GM03348 (cell line): ENCODE results near the gene LSR.
"Not testable (repeated sequence)": the region's sequence is repeated elsewhere in the genome, so short reads cannot be mapped to it uniquely, and the experiment has no call there.

Source experiments
- DNase-seq: peaks from one replicate; pipeline ENCODE4 v3.0.0; 2012; ENCODE audit warnings: low spot score

LSR gene

GRCh38 chr19:35267818-35268535, 19.2 kb downstream of the LSR start:
- DNase-seq, result peak; percentile 100

GRCh38 chr19:35268536-35269437, 20.0 kb downstream of the LSR start, which contains the start of gene USF2:
TSS of gene USF2 (plus strand) at chr19:35268962. CDS start at chr19:35269102, 140 bp downstream.
- peak; percentile 86 for DNase-seq

- peak; percentile 86 for DNase-seq
These were observed 20.8 kb downstream of the LSR start for GRCh38 chr19:35269438-35270117.

GRCh38 chr19:35270381-35270811, 21.6 kb downstream of the LSR start:
- no peak for DNase-seq

GRCh38 chr19:35271546-35271945, 22.7 kb downstream of the LSR start:
- DNase-seq, result no peak

- DNase-seq, result no peak
These were observed 23.4 kb downstream of the LSR start for GRCh38 chr19:35272122-35272719.

- DNase-seq, result no peak
These were observed 24.3 kb downstream of the LSR start for GRCh38 chr19:35272954-35273649.

- no peak for DNase-seq
These were observed 25.0 kb downstream of the LSR start for GRCh38 chr19:35273686-35274259.

GRCh38 chr19:35274323-35274722, 25.5 kb downstream of the LSR start:
- DNase-seq, result no peak

GRCh38 chr19:35276706-35277281, 28.0 kb downstream of the LSR start:
- DNase-seq, result no peak

GRCh38 chr19:35278578-35279284, 29.9 kb downstream of the LSR start:
- DNase-seq, result no peak

GRCh38 chr19:35279374-35279773, 30.6 kb downstream of the LSR start:
- DNase-seq, result no peak

- DNase-seq, result no peak
These were observed 31.4 kb downstream of the LSR start for GRCh38 chr19:35279985-35280821.

GRCh38 chr19:35281303-35281702, 32.5 kb downstream of the LSR start:
- no peak for DNase-seq

GRCh38 chr19:35284153-35285094, 35.6 kb downstream of the LSR start:
- no peak for DNase-seq

- DNase-seq, result no peak
These were observed 36.3 kb downstream of the LSR start for GRCh38 chr19:35285095-35285449.

GRCh38 chr19:35285465-35285864, 36.7 kb downstream of the LSR start:
- not testable (repeated sequence) for DNase-seq

GRCh38 chr19:35286101-35286500, 37.3 kb downstream of the LSR start:
- DNase-seq, result not testable (repeated sequence)
